ENCODE data around the gene STK33.
A peak's percentile ranks its signal among the peaks of the same experiment; 100 is the strongest.

The STK33 gene

DNA sequence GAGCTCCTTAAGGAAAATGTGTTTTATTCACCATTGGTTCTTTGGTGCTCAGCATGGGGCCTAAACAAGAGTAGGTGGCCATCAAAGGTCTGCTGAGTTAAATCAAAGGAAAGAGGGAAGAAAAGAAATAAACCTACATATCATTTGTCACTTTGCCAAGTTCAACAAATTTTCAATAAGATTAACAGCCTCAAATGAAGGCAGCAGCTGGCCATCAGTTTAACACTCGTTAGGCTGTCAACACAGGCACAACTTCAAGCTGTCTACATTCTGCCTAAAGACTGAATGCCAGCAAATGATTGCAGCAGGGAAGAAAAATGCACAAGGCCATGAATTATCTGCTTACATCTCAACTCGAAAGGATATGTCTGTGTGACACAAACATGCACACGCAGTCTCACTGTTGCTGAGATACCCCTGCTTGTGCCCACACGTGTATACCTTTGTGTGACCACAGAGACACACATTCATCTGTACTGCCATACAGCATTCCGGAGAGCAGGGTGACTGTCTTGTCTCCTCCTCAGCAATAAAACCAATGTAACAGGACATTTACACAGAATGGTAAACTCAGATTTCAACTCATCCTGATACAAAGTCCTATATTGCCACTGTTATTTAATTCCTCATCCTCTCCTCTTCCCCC, 48.3 kb upstream of the STK33 start:
- ChIA-PET POLR2A (interaction anchor here (0.8 kb wide), 1 partner anchor 143 kb away, joined by 5 read pairs; no protein-coding TSS in a partner anchor), CTCF (no interaction called here)
- H3K27ac ChIP-seq (ENCODE audit: extremely low read depth, low read depth, low read length), result no peak overlapping the region
- H3K9me3 ChIP-seq (ENCODE audit: control insufficient read depth, insufficient read depth, low read depth, low read length), result no peaks in the 10 kb centered on the region
- no peaks in the 10 kb centered on the region for H3K4me1 ChIP-seq (ENCODE audit: control insufficient read depth, insufficient read depth, low read length)
- H3K36me3 ChIP-seq (ENCODE audit: control insufficient read depth in 2 of 2, insufficient read depth in 1 of 2, low read length in 2 of 2), result peaks cover 0 to 71% of the 10 kb centered on the region in 2 experiments; a peak in 1 of 3 replicates
- no peak overlapping the region for H3K4me3 ChIP-seq (ENCODE audit: low read depth, low read length)
- TF ChIP-seq, protein P1, sequence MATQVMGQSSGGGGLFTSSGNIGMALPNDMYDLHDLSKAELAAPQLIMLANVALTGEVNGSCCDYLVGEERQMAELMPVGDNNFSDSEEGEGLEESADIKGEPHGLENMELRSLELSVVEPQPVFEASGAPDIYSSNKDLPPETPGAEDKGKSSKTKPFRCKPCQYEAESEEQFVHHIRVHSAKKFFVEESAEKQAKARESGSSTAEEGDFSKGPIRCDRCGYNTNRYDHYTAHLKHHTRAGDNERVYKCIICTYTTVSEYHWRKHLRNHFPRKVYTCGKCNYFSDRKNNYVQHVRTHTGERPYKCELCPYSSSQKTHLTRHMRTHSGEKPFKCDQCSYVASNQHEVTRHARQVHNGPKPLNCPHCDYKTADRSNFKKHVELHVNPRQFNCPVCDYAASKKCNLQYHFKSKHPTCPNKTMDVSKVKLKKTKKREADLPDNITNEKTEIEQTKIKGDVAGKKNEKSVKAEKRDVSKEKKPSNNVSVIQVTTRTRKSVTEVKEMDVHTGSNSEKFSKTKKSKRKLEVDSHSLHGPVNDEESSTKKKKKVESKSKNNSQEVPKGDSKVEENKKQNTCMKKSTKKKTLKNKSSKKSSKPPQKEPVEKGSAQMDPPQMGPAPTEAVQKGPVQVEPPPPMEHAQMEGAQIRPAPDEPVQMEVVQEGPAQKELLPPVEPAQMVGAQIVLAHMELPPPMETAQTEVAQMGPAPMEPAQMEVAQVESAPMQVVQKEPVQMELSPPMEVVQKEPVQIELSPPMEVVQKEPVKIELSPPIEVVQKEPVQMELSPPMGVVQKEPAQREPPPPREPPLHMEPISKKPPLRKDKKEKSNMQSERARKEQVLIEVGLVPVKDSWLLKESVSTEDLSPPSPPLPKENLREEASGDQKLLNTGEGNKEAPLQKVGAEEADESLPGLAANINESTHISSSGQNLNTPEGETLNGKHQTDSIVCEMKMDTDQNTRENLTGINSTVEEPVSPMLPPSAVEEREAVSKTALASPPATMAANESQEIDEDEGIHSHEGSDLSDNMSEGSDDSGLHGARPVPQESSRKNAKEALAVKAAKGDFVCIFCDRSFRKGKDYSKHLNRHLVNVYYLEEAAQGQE (tag by site-specific recombination; IDR thresholded peaks at IDR 0.05), result no peak
- TF ChIP-seq KLF10 (tag by site-specific recombination; IDR thresholded peaks at IDR 0.05) (no peak), FEZF1 (tag by site-specific recombination; IDR thresholded peaks at IDR 0.05) (peak; percentile 62), OSR2 (tag by site-specific recombination; IDR thresholded peaks at IDR 0.05) (peak; percentile 44; the same call in 1 of the 2 replicates), ZNF514 (tag by site-specific recombination; IDR thresholded peaks at IDR 0.05) (no peak), ZNF473 (tag by site-specific recombination; IDR thresholded peaks at IDR 0.05) (no peak), ZNF335 (tag by site-specific recombination; conservative IDR thresholded peaks at IDR 0.05) (peak; percentile 35), ZBTB17 (tag by site-specific recombination; IDR thresholded peaks at IDR 0.05) (0 out of 2 replicates have a peak, but pooled peaks have one; percentile 7)
- TF ChIP-seq, protein P2, sequence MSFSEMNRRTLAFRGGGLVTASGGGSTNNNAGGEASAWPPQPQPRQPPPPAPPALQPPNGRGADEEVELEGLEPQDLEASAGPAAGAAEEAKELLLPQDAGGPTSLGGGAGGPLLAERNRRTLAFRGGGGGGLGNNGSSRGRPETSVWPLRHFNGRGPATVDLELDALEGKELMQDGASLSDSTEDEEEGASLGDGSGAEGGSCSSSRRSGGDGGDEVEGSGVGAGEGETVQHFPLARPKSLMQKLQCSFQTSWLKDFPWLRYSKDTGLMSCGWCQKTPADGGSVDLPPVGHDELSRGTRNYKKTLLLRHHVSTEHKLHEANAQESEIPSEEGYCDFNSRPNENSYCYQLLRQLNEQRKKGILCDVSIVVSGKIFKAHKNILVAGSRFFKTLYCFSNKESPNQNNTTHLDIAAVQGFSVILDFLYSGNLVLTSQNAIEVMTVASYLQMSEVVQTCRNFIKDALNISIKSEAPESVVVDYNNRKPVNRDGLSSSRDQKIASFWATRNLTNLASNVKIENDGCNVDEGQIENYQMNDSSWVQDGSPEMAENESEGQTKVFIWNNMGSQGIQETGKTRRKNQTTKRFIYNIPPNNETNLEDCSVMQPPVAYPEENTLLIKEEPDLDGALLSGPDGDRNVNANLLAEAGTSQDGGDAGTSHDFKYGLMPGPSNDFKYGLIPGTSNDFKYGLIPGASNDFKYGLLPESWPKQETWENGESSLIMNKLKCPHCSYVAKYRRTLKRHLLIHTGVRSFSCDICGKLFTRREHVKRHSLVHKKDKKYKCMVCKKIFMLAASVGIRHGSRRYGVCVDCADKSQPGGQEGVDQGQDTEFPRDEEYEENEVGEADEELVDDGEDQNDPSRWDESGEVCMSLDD (tag by site-specific recombination; IDR thresholded peaks at IDR 0.05), result no peak
- TF ChIP-seq, protein P3, sequence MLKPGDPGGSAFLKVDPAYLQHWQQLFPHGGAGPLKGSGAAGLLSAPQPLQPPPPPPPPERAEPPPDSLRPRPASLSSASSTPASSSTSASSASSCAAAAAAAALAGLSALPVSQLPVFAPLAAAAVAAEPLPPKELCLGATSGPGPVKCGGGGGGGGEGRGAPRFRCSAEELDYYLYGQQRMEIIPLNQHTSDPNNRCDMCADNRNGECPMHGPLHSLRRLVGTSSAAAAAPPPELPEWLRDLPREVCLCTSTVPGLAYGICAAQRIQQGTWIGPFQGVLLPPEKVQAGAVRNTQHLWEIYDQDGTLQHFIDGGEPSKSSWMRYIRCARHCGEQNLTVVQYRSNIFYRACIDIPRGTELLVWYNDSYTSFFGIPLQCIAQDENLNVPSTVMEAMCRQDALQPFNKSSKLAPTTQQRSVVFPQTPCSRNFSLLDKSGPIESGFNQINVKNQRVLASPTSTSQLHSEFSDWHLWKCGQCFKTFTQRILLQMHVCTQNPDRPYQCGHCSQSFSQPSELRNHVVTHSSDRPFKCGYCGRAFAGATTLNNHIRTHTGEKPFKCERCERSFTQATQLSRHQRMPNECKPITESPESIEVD (tag by site-specific recombination; IDR thresholded peaks at IDR 0.05), result peak; percentile 47

DNA sequence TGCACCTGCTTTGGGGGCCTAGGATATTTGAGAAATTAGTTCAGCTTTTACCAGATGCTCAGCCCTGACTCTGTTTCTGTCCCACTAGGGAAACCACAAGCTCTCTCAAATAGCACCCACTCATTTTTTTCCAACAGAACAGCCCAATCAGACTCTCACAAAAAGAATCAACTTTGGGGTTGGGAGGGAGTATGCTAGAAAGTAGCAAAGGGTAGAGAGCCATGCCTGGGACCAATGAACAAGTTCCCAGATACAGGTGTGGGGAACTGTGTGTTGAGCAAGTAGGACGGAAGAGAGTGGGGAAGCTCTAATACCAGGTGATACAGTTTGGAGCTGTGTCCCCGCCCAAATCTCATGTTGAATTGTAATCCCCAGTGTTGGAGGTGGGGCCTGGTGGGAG, 47.3 kb upstream of the STK33 start:
- H3K4me3 ChIP-seq (ENCODE audit: low read depth, low read length), result no peak overlapping the region
- peaks cover 0 to 71% of the 10 kb centered on the region in 2 experiments; a peak in 1 of 3 replicates for H3K36me3 ChIP-seq (ENCODE audit: control insufficient read depth in 2 of 2, insufficient read depth in 1 of 2, low read length in 2 of 2)
- POLR2A ChIA-PET, result no interaction called here
- CTCF ChIA-PET, result no interaction called here
- H3K9me3 ChIP-seq (ENCODE audit: control insufficient read depth, insufficient read depth, low read depth, low read length), result no peaks in the 10 kb centered on the region
- H3K27ac ChIP-seq (ENCODE audit: extremely low read depth, low read depth, low read length), result no peak overlapping the region
- no peaks in the 10 kb centered on the region for H3K4me1 ChIP-seq (ENCODE audit: control insufficient read depth, insufficient read depth, low read length)
- no peak for TF ChIP-seq SCRT2 (tag by site-specific recombination; IDR thresholded peaks at IDR 0.05)
- TF ChIP-seq ZFHX2 (tag by site-specific recombination; conservative IDR thresholded peaks at IDR 0.05), result peak; percentile 51; the same call in 1 of the 2 replicates
- TF ChIP-seq, protein P4, sequence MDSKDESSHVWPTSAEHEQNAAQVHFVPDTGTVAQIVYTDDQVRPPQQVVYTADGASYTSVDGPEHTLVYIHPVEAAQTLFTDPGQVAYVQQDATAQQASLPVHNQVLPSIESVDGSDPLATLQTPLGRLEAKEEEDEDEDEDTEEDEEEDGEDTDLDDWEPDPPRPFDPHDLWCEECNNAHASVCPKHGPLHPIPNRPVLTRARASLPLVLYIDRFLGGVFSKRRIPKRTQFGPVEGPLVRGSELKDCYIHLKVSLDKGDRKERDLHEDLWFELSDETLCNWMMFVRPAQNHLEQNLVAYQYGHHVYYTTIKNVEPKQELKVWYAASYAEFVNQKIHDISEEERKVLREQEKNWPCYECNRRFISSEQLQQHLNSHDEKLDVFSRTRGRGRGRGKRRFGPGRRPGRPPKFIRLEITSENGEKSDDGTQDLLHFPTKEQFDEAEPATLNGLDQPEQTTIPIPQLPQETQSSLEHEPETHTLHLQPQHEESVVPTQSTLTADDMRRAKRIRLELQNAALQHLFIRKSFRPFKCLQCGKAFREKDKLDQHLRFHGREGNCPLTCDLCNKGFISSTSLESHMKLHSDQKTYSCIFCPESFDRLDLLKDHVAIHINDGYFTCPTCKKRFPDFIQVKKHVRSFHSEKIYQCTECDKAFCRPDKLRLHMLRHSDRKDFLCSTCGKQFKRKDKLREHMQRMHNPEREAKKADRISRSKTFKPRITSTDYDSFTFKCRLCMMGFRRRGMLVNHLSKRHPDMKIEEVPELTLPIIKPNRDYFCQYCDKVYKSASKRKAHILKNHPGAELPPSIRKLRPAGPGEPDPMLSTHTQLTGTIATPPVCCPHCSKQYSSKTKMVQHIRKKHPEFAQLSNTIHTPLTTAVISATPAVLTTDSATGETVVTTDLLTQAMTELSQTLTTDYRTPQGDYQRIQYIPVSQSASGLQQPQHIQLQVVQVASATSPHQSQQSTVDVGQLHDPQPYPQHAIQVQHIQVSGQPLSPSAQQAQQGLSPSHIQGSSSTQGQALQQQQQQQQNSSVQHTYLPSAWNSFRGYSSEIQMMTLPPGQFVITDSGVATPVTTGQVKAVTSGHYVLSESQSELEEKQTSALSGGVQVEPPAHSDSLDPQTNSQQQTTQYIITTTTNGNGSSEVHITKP (tag by site-specific recombination; IDR thresholded peaks at IDR 0.05), result 0 out of 2 replicates have a peak, but pooled peaks have one; percentile 18

Measured in HEK293 (cell line).